ENCODE measurements around the gene DDIT4. TPM values are rescaled to one million over a fixed set of nuclear protein-coding genes. Genes with fewer than 3 reads are reported as not detected.
"Not testable (repeated sequence)": the region's sequence is repeated elsewhere in the genome, so short reads cannot be mapped to it uniquely, and the experiment has no call there.

Gene DDIT4
- total and polyA plus RNA-seq, 2 of the 8 experiments (the other 6 are each of a cell fraction or from before 2014, with no cell fraction given), result 47.4 to 108 TPM

- H4K91ac ChIP-seq (replicated peaks; ENCODE audit: insufficient read length, low read length); H3K9me3 ChIP-seq (ENCODE audit: insufficient read depth in 2 of 2, low read depth in 1 of 2, low read length in 1 of 2); H3K79me2 ChIP-seq (ENCODE audit: control insufficient read depth in 1 of 2, insufficient read depth in 2 of 2, low read length in 2 of 2); H3K56ac ChIP-seq (replicated peaks; ENCODE audit: insufficient read length, low read depth, low read length); H3K23ac ChIP-seq (ENCODE audit: insufficient read length); H2AFZ ChIP-seq (ENCODE audit: low read length); DNase-seq (ENCODE audit: low read depth in 1 of 2, low spot score in 2 of 2); H2BK20ac ChIP-seq (ENCODE audit: low read length); H4K8ac ChIP-seq (ENCODE audit: extremely low read depth, insufficient read depth, low read length); H2BK120ac ChIP-seq (replicated peaks; ENCODE audit: low read depth, low read length); H3K4ac ChIP-seq (replicated peaks; ENCODE audit: insufficient read length, low read depth, low read length); H3K36me3 ChIP-seq (ENCODE audit: control insufficient read depth in 2 of 4, insufficient read depth in 4 of 4, low read length in 3 of 4); H3K14ac ChIP-seq (ENCODE audit: insufficient read length); H4K5ac ChIP-seq (ENCODE audit: insufficient read length, low read depth, low read length); H3K27me3 ChIP-seq (replicated peaks in 1 of 4; ENCODE audit: control insufficient read depth in 3 of 4, extremely low read depth in 1 of 4, insufficient read depth in 3 of 4, low read length in 3 of 4); H4K20me1 ChIP-seq (replicated peaks in 1 of 2; ENCODE audit: control insufficient read depth in 1 of 2, insufficient read depth in 2 of 2, low read length in 2 of 2); H3K79me1 ChIP-seq (ENCODE audit: low read depth, low read length); H3K23me2 ChIP-seq (ENCODE audit: low read depth, low read length); H3K27ac ChIP-seq (ENCODE audit: low read depth, low read length); H3K9ac ChIP-seq (replicated peaks in 1 of 4; ENCODE audit: extremely low read depth in 1 of 4, low read depth in 3 of 4, low read length in 3 of 4); FAIRE-seq: not testable (repeated sequence)
- Histone ChIP-seq H2BK15ac (ENCODE audit: low read length) (0 out of 2 replicates have a peak overlapping the region, but pooled peaks have one; percentile 8), H3K4me3 (ENCODE audit: extremely low read depth in 1 of 4, insufficient read depth in 2 of 4, low read depth in 3 of 4, low read length in 4 of 4) (peak overlapping the region in 2 of 4 experiments; percentile 56 to 70; a peak in 4 of 8 replicates), H3K4me1 (replicated peaks in 1 of 4; ENCODE audit: control insufficient read depth in 3 of 4, insufficient read depth in 4 of 4, low read length in 3 of 4) (peaks cover 5 to 21% (median 12%) of the 10 kb centered on the region in 4 experiments), H3K4me2 (ENCODE audit: insufficient read depth in 1 of 2, low read depth in 2 of 2, low read length in 2 of 2) (peak overlapping the region; percentile 60 to 84), H2BK12ac (ENCODE audit: low read depth, low read length) (0 out of 2 replicates have a peak overlapping the region, but pooled peaks have one; percentile 60), H2BK5ac (ENCODE audit: low read depth, low read length) (0 out of 2 replicates have a peak overlapping the region, but pooled peaks have one; percentile 75), H3K18ac (ENCODE audit: extremely low read depth, low read length) (peak overlapping the region; percentile 72), H2AK5ac (ENCODE audit: low read depth, low read length) (0 out of 2 replicates have a peak overlapping the region, but pooled peaks have one; percentile 68)
- ChIA-PET CTCF (ENCODE audit: partially characterized antibody) (interaction anchor here (0.8 to 1.8 kb wide), 3 partner anchors 20 to 1394 kb away, joined by 3 to 12 read pairs (median 4); no protein-coding TSS in a partner anchor), POLR2A (ENCODE audit: partially characterized antibody) (interaction anchor here (1.1 to 3.5 kb wide), 6 partner anchors 12 to 29 kb away, joined by 3 to 54 read pairs (median 6); partner anchors contain the start of gene DDIT4)
- 91% methylated on average over 18 of the region's 19 CpGs; no CpG with 5 or more reads in 1 of the 2 experiments for WGBS, 2 experiments (ENCODE audit: extremely low coverage in 1 of 2, insufficient coverage in 1 of 2, insufficient read length in 1 of 2, insufficient replicate concordance in 2 of 2, low coverage in 1 of 2, low lambda C conversion rate in 2 of 2, missing lambda C conversion rate in 1 of 2)
Measured at GRCh38 chr10:72296829-72297280, 23.1 kb downstream of the DDIT4 start.

All from H1 (cell line).